H7 (cell line): ENCODE measurements around the gene CACNA1D. TPM values are rescaled to one million over a fixed set of nuclear protein-coding genes. Genes with fewer than 3 reads are reported as not detected.

Experiments
- DNase-seq: peaks from one replicate; pipeline ENCODE4 v3.0.0; 2012
- H3K27me3 ChIP-seq: 2 replicates; pipeline ENCODE4 v1.6.0; 2011; ENCODE audit warnings: mild to moderate bottlenecking, low read length; ENCODE audit not compliant: control insufficient read depth, insufficient read depth
- H3K36me3 ChIP-seq: replicated peaks from 2 replicates; pipeline ENCODE4 v1.5.1; 2011; ENCODE audit warnings: low read length; ENCODE audit not compliant: control insufficient read depth, insufficient read depth
- H3K4me3 ChIP-seq: 2 replicates; pipeline ENCODE4 v1.5.1; 2011; ENCODE audit warnings: low read depth, mild to moderate bottlenecking, control low read depth, low read length, moderate library complexity; ENCODE audit not compliant: insufficient read depth
- total RNA-seq: library from RNA; depleted of rRNA; stranded (reverse); fragments of >200 nt; shearing (Covaris generic); gene quantifications from 2 replicates; pipeline ENCODE4 v1.2.3, GENCODE V29; 2014

CACNA1D gene
- total RNA-seq, 1 experiment from 2014 or later = 1.0 TPM

- Histone ChIP-seq H3K36me3 (no peaks in the 10 kb centered on the region), H3K4me3 (no peak overlapping the region)
- DNase-seq = no peak
Observed at GRCh38 chr3:53758846-53759245, 264.4 kb downstream of the CACNA1D start.

DNA sequence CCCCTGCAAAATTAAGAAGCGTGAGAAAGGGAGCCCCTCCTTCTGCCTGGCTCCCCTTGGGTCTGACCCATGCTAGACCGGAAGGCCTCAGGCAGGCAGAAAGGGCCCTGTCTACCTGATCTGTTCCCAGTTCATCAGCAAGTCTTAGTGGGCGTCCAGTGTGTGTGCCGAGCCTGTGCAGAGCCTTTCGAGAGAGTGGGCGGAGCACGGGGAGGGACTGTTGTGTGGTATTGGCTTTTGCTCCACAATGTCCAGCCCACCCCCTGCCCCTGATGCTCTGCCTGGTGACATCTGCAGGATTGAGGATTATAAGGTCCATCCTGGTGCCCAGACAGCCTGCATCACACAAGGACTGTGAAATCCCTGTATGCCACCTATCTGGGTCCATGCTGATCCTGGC lies 268.9 kb downstream of the CACNA1D start:
- no peaks in the 10 kb centered on the region for H3K36me3 ChIP-seq
- H3K4me3 ChIP-seq = no peak overlapping the region
- H3K27me3 ChIP-seq = no peaks in the 10 kb centered on the region
- DNase-seq = no peak

More at GRCh38 chr3:53758846-53759245, 264.4 kb downstream of the CACNA1D start:
- H3K27me3 ChIP-seq = no peaks in the 10 kb centered on the region; the same call in 1 of the 2 replicates

DNA sequence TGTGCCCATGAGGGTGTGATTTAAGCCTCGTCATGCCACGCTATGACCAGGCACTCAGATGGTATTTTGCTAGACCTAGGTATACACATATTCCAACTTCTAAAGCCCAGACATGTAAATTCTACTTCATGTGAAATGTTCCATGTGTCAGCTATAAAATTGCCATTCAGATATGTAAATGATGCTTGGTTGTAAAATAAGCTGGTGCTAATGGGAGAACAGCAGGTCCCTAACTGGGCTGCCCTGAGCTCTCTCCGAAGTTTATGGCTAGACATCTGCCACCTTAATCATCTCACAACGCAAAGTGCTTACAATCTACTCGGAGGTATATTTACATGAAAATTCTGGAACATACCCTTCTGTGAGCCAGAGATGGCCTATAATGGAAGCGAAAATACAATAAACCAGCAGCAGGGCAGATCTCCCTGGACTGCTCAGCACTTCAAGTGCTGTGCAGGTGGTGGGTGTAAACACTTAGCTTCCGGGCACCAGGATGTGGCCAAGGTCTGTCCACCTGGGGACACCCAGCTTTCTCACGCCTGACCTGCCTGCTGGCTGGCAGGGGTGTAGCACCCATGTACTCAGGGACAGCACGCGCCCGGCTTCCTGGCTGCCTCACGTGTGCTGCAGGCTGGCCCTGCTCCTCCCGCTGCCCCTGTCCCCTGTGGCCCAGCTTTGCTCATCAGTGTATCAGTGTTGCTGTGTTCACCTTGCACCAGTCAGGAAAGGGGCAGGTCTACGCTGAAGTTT lies 269.8 kb downstream of the CACNA1D start:
- H3K27me3 ChIP-seq = no peaks in the 10 kb centered on the region
- no peaks in the 10 kb centered on the region for H3K36me3 ChIP-seq
- DNase-seq = no peak
- H3K4me3 ChIP-seq = no peak overlapping the region

- no peaks in the 10 kb centered on the region for H3K27me3 ChIP-seq
- DNase-seq = no peak
- H3K36me3 ChIP-seq = no peaks in the 10 kb centered on the region
- H3K4me3 ChIP-seq = no peak overlapping the region
Observed at GRCh38 chr3:53765753-53766152, 271.3 kb downstream of the CACNA1D start.

DNA sequence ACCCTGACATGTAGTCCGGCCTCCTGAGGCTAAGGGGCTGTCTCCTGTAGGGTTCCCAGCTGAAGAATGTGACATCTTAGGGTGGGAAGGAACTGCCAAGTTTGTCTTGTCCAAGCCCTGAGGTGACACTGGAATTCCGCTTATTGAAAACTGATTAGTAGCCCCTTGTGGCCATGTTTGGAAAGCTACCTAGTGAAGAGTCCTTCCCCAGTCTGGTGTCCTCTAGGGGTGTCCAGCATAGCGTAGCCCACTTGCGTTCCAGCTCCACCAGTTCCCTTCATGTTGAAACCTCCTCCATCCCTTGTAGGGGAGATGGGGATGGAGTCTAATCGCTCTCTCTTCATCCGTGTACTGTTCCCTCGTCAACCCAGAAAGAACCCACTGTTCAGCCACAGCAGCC lies 272.3 kb downstream of the CACNA1D start:
- no peaks in the 10 kb centered on the region for H3K27me3 ChIP-seq

GRCh38 chr3:53768478-53769459 lies 274.4 kb downstream of the CACNA1D start:
- Histone ChIP-seq H3K4me3 (no peak overlapping the region), H3K27me3 (no peaks in the 10 kb centered on the region), H3K36me3 (no peaks in the 10 kb centered on the region)
- peak; percentile 69 for DNase-seq

More for the DNA sequence above, 272.3 kb downstream of the CACNA1D start:
- Histone ChIP-seq H3K4me3 (no peak overlapping the region), H3K36me3 (no peaks in the 10 kb centered on the region)
- DNase-seq = no peak

- Histone ChIP-seq H3K36me3 (no peaks in the 10 kb centered on the region), H3K4me3 (no peak overlapping the region), H3K27me3 (no peaks in the 10 kb centered on the region)
- no peak for DNase-seq
Observed at GRCh38 chr3:53772562-53772961, 278.2 kb downstream of the CACNA1D start.

GRCh38 chr3:53773021-53773436 lies 278.6 kb downstream of the CACNA1D start:
- no peak for DNase-seq
- H3K4me3 ChIP-seq = no peak overlapping the region
- H3K36me3 ChIP-seq = no peaks in the 10 kb centered on the region
- no peaks in the 10 kb centered on the region for H3K27me3 ChIP-seq

GRCh38 chr3:53773611-53774368 lies 279.4 kb downstream of the CACNA1D start:
- Histone ChIP-seq H3K27me3 (no peaks in the 10 kb centered on the region), H3K4me3 (no peak overlapping the region), H3K36me3 (no peaks in the 10 kb centered on the region)
- no peak for DNase-seq

- H3K27me3 ChIP-seq = no peaks in the 10 kb centered on the region
- H3K36me3 ChIP-seq = no peaks in the 10 kb centered on the region
- H3K4me3 ChIP-seq = no peak overlapping the region
- no peak for DNase-seq
Observed at GRCh38 chr3:53774414-53774813, 280.0 kb downstream of the CACNA1D start.

DNA sequence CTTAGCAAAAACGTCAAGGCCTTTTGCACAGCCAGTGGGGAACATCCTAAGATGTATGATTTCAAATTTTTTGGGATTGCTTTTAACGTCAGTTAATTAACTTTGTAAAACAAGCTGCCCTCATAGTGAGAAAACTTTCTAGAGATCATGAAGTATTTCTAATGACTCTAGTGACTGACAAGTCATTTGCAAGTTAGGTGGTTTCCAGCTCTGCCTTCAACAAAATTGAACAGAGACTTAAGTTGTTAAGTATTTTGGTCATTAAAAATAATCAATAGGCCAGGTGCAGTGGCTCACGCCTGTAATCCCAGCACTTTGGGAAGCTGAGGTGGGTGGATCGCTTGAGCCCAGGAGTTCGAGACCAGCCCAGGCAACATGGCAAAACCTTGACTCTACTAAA lies 280.6 kb downstream of the CACNA1D start:
- DNase-seq = no peak
- H3K4me3 ChIP-seq = no peak overlapping the region
- H3K36me3 ChIP-seq = no peaks in the 10 kb centered on the region
- no peaks in the 10 kb centered on the region for H3K27me3 ChIP-seq

DNA sequence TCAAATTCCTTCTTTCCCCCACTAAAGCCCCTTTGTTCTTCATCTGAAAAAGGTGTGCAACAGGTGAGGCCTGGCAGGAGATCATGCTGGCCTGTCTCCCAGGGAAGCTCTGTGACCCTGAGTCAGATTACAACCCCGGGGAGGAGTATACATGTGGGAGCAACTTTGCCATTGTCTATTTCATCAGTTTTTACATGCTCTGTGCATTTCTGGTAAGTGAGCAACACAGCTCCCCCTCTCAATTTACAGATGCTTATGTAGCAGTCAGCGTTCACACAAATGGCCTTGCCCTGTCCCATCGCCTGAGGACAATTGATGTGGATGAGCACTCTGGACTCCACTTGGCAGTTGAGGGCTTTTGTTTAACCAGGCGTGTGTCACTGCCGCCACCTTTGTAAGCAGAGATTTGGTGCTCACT lies 281.4 kb downstream of the CACNA1D start:
- Histone ChIP-seq H3K4me3 (no peak overlapping the region), H3K36me3 (no peaks in the 10 kb centered on the region), H3K27me3 (no peaks in the 10 kb centered on the region)
- DNase-seq = no peak

GRCh38 chr3:53776494-53777101 lies 282.2 kb downstream of the CACNA1D start:
- DNase-seq = no peak

GRCh38 chr3:53777468-53777867 lies 283.1 kb downstream of the CACNA1D start:
- Histone ChIP-seq H3K4me3 (no peak overlapping the region), H3K36me3 (no peaks in the 10 kb centered on the region), H3K27me3 (no peaks in the 10 kb centered on the region)
- no peak for DNase-seq

More at GRCh38 chr3:53776494-53777101, 282.2 kb downstream of the CACNA1D start:
- no peaks in the 10 kb centered on the region for H3K36me3 ChIP-seq
- no peak overlapping the region for H3K4me3 ChIP-seq
- H3K27me3 ChIP-seq = no peaks in the 10 kb centered on the region
